GM13976 (cell line): ENCODE data around the gene PTPN23.

Source experiments
- DNase-seq: peaks from one replicate; pipeline ENCODE4 v3.0.0; 2012; ENCODE audit warnings: low spot score
- CTCF ChIP-seq: IDR thresholded peaks from 2 replicates; pipeline ENCODE4 v1.5.1; 2012; ENCODE audit warnings: borderline replicate concordance, mild to moderate bottlenecking; ENCODE audit not compliant: insufficient read depth; ENCODE audit errors: extremely low read depth, missing control alignments, control extremely low read depth
- in situ Hi-C: fragments of 300-500 bp; cut with MboI; formaldehyde crosslinking; loops from one replicate; pipeline ENCODE4 v1.12.0; 2022; ENCODE audit warnings: low sequenced_read_pairs, mixed read lengths, inconsistent platforms; ENCODE audit not compliant: unreplicated experiment

Gene PTPN23

GRCh38 chr3:47404955-47405790 lies 24.4 kb downstream of the PTPN23 start:
- DNase-seq = no peak
- no peak for TF ChIP-seq CTCF
- in situ Hi-C loops = no loop called here

- in situ Hi-C loops = no loop called here
- no peak for DNase-seq
- TF ChIP-seq CTCF = no peak
Measured at GRCh38 chr3:47405820-47406761, 25.3 kb downstream of the PTPN23 start.

- in situ Hi-C loops = no loop called here
- DNase-seq = peak; percentile 46
- TF ChIP-seq CTCF = no peak
Measured at GRCh38 chr3:47406762-47407149, 25.9 kb downstream of the PTPN23 start.

GRCh38 chr3:47407237-47407636 lies 26.4 kb downstream of the PTPN23 start:
- in situ Hi-C loops = no loop called here
- TF ChIP-seq CTCF = no peak

GRCh38 chr3:47407896-47408838 lies 27.3 kb downstream of the PTPN23 start:
- TF ChIP-seq CTCF = no peak
- no peak for DNase-seq
- in situ Hi-C loops = no loop called here

More at GRCh38 chr3:47407237-47407636, 26.4 kb downstream of the PTPN23 start:
- DNase-seq = no peak

- TF ChIP-seq CTCF = no peak
- DNase-seq = no peak
- in situ Hi-C loops = no loop called here
Measured at GRCh38 chr3:47408839-47409229, 28.0 kb downstream of the PTPN23 start.
